Effector memory CD4-positive, alpha-beta T cell (primary cell): ENCODE data around the gene EEA1.
A peak's percentile ranks its signal among the peaks of the same experiment; 100 is the strongest.

Source experiments
- DNase-seq, 3 donors: peaks; one replicate each; pipeline ENCODE4 v3.0.0-alpha.2; 2020
- H3K27ac ChIP-seq: 2 replicates; pipeline ENCODE4 v1.7.0; 2013; ENCODE audit warnings: mild to moderate bottlenecking, low read length, moderate library complexity; ENCODE audit not compliant: insufficient read depth, poor library complexity, severe bottlenecking
- H3K27me3 ChIP-seq: replicated peaks from 2 replicates; pipeline ENCODE4 v1.7.0; 2013; ENCODE audit warnings: mild to moderate bottlenecking, low read length; ENCODE audit not compliant: insufficient read depth, control insufficient read depth, poor library complexity, severe bottlenecking
- H3K36me3 ChIP-seq: 2 replicates; pipeline ENCODE4 v1.7.0; 2013; ENCODE audit warnings: mild to moderate bottlenecking, low read length, moderate library complexity; ENCODE audit not compliant: control insufficient read depth, insufficient read depth
- H3K4me1 ChIP-seq: 2 replicates; pipeline ENCODE4 v1.7.0; 2013; ENCODE audit warnings: low read length, mild to moderate bottlenecking; ENCODE audit not compliant: control insufficient read depth, insufficient read depth, poor library complexity, severe bottlenecking
- H3K4me3 ChIP-seq: 2 replicates; pipeline ENCODE4 v1.7.0; 2013; ENCODE audit warnings: low read length, low read depth, mild to moderate bottlenecking; ENCODE audit not compliant: insufficient read depth, poor library complexity, severe bottlenecking
- H3K9me3 ChIP-seq: 2 replicates; pipeline ENCODE4 v1.7.0; 2013; ENCODE audit warnings: mild to moderate bottlenecking, low read length, moderate library complexity; ENCODE audit not compliant: control insufficient read depth

EEA1 gene

DNA sequence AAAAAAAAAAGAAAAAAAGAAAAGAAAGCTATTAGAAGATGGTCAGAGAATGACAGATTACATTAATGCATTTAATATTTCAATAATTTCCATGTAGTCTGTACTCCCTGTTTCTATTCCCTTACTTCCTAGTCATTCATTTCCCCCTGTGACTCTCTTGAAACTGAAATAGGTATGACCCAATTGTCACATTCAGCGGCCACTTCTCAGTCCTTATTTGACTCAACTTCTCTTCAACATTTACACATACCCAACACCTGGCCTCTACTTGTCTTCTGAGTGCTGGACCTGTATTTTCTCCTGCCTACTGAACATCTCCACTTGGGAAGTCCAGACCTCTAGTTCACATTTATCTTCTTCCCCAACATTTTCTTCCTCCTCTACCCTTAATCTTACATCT, 7.2 kb downstream of the EEA1 start:
- Histone ChIP-seq H3K4me1 (peaks cover 4% of the 10 kb centered on the region), H3K36me3 (no peaks in the 10 kb centered on the region), H3K4me3 (no peak overlapping the region), H3K27ac (no peak overlapping the region), H3K9me3 (no peaks in the 10 kb centered on the region), H3K27me3 (no peaks in the 10 kb centered on the region)
- DNase-seq = no peak

GRCh38 chr12:92915365-92915764, 13.7 kb downstream of the EEA1 start:
- Histone ChIP-seq H3K36me3 (no peaks in the 10 kb centered on the region), H3K27me3 (no peaks in the 10 kb centered on the region), H3K27ac (no peak overlapping the region), H3K4me3 (no peak overlapping the region), H3K4me1 (no peaks in the 10 kb centered on the region), H3K9me3 (no peaks in the 10 kb centered on the region)
- DNase-seq = no peak

GRCh38 chr12:92914170-92914569, 14.9 kb downstream of the EEA1 start:
- H3K36me3 ChIP-seq = no peaks in the 10 kb centered on the region
- no peaks in the 10 kb centered on the region for H3K27me3 ChIP-seq
- H3K4me3 ChIP-seq = no peak overlapping the region
- no peak for DNase-seq
- no peaks in the 10 kb centered on the region for H3K9me3 ChIP-seq
- H3K4me1 ChIP-seq = no peaks in the 10 kb centered on the region
- no peak overlapping the region for H3K27ac ChIP-seq

DNA sequence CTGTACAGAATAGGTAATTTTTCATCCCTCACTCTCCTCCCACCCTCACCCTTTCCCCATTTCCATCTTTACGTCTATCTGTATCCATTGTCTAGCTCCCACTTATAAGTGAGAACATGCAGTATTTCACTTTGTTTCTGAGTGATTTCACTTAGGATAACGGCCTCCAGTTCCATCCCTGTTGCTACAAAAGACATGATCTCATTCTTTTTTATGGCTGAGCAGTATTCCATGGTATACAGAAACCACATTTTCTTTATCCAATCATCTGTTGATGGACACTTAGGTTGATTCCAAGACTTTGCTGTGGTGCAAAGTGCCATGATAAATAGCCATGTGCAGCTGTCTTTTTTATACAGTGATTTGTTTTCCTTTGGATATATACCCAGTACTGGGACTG, 16.4 kb downstream of the EEA1 start:
- DNase-seq = no peak
- no peaks in the 10 kb centered on the region for H3K36me3 ChIP-seq
- no peaks in the 10 kb centered on the region for H3K9me3 ChIP-seq
- H3K27ac ChIP-seq = no peak overlapping the region
- no peak overlapping the region for H3K4me3 ChIP-seq
- peaks cover 5% of the 10 kb centered on the region for H3K4me1 ChIP-seq
- no peaks in the 10 kb centered on the region for H3K27me3 ChIP-seq

- Histone ChIP-seq H3K27ac (no peak overlapping the region), H3K27me3 (no peaks in the 10 kb centered on the region), H3K36me3 (no peaks in the 10 kb centered on the region), H3K4me1 (peaks cover 9% of the 10 kb centered on the region), H3K4me3 (no peak overlapping the region), H3K9me3 (no peaks in the 10 kb centered on the region)
- DNase-seq = no peak
Observed at GRCh38 chr12:92912052-92912451, 17.0 kb downstream of the EEA1 start.

- Histone ChIP-seq H3K36me3 (no peaks in the 10 kb centered on the region), H3K4me3 (no peak overlapping the region), H3K27me3 (no peaks in the 10 kb centered on the region), H3K4me1 (peaks cover 9% of the 10 kb centered on the region), H3K27ac (no peak overlapping the region), H3K9me3 (no peaks in the 10 kb centered on the region)
- no peak for DNase-seq
Observed at GRCh38 chr12:92911339-92911738, 17.8 kb downstream of the EEA1 start.

- no peak for DNase-seq
- Histone ChIP-seq H3K9me3 (no peaks in the 10 kb centered on the region), H3K27me3 (no peaks in the 10 kb centered on the region), H3K27ac (no peak overlapping the region), H3K4me3 (peak overlapping the region; percentile 6), H3K36me3 (no peaks in the 10 kb centered on the region), H3K4me1 (peaks cover 15% of the 10 kb centered on the region)
Observed at GRCh38 chr12:92908108-92908507, 21.0 kb downstream of the EEA1 start.

- H3K27me3 ChIP-seq = no peaks in the 10 kb centered on the region
- H3K27ac ChIP-seq = no peak overlapping the region
- no peaks in the 10 kb centered on the region for H3K36me3 ChIP-seq
- no peak for DNase-seq
- H3K9me3 ChIP-seq = no peaks in the 10 kb centered on the region
- H3K4me1 ChIP-seq = peaks cover 15% of the 10 kb centered on the region
- H3K4me3 ChIP-seq = no peak overlapping the region
Observed at GRCh38 chr12:92905811-92906554, 23.1 kb downstream of the EEA1 start.

GRCh38 chr12:92905258-92905810, 23.8 kb downstream of the EEA1 start:
- H3K27me3 ChIP-seq = no peaks in the 10 kb centered on the region
- DNase-seq = no peak
- H3K36me3 ChIP-seq = no peaks in the 10 kb centered on the region
- no peak overlapping the region for H3K27ac ChIP-seq
- no peaks in the 10 kb centered on the region for H3K9me3 ChIP-seq
- H3K4me3 ChIP-seq = no peak overlapping the region
- peaks cover 15% of the 10 kb centered on the region for H3K4me1 ChIP-seq

- H3K27me3 ChIP-seq = no peaks in the 10 kb centered on the region
- H3K9me3 ChIP-seq = no peaks in the 10 kb centered on the region
- H3K36me3 ChIP-seq = no peaks in the 10 kb centered on the region
- H3K4me3 ChIP-seq = no peak overlapping the region
- DNase-seq = no peak
- no peak overlapping the region for H3K27ac ChIP-seq
- H3K4me1 ChIP-seq = peaks cover 6% of the 10 kb centered on the region
Observed at GRCh38 chr12:92900941-92901340, 28.2 kb downstream of the EEA1 start.
